GM21390 (cell line): ENCODE data around the gene OTOL1.

Experiments used
- ATAC-seq: cut with Tn5 transposase; IDR thresholded peaks from one replicate; pipeline ENCODE4 v1.9.1; 2021; ENCODE audit not compliant: unreplicated experiment

OTOL1 gene

DNA sequence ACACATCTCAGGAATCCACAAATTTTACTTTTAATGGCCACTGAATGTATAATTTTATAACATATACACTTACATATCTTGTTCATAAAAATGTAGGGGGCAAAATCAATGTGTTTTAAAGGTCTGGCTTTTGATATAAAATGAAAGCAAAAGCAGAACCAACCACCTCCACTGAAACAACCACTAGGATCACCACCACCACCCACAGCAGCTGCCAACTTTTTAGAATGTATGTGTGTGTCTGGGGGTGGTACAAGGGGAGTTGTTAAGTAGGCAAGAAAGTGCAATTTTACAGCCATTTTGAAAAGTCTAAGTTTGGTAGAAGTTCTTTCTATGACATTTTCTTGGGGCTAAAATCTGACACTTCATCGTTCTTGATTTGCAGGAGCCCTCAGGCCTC, 44.0 kb downstream of the OTOL1 start:
- peak; percentile 86 for ATAC-seq

DNA sequence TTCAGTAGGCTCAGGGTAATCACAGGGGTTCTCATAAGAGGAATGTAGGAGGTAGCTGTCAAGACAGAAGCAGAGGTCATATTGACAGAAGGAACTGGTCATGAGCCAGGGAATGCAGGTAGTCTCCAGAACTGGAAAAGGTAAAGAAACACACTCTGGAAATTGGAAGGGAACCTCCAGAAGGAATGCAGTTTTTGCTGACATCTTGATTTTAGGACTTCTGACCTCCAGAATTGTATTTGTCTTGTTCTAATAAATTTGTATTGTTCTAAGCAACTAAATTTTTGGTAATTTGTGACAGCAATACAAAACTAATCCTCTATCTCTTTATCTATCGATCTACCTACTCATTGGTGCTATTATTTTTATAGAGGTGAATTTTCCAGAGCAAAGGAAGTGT, 49.2 kb downstream of the OTOL1 start:
- no peak for ATAC-seq

DNA sequence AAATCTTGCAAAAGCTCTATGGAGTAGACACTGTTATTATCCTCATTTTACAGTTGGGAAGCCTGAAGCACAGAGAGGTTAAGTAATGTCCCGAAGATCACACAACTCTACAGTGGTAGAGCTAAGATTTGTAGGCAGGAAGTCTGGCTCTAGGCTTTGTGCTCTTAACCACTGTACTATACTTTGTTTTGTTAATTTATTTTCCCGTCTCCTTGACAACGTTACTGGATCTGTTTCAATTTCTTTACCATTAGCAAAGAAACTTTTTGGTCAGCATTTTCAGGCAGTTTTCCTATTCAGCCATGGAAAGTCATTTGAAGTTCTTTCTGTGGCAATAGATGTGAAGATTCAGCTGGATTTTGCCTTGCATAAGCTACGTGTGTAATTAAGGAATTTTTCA, 51.7 kb downstream of the OTOL1 start:
- ATAC-seq = no peak

DNA sequence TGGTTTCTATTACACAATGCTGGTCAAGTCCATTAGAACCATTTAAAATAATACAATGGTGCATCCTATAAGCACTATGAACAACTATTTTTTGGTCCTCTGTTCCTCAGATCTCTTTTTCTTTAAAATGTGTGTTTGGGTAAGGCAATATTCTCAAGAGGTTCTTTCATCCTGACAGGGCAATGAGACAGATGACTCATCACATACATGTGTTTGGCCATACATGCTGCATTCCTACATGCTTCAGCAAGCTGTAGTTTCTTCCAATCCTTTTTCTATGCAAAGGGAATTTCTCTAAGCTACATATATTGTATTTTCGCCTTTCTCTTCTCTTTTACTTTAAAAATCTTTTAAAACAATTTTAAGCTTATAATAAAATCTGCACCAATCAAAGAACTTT, 52.7 kb downstream of the OTOL1 start:
- no peak for ATAC-seq

DNA sequence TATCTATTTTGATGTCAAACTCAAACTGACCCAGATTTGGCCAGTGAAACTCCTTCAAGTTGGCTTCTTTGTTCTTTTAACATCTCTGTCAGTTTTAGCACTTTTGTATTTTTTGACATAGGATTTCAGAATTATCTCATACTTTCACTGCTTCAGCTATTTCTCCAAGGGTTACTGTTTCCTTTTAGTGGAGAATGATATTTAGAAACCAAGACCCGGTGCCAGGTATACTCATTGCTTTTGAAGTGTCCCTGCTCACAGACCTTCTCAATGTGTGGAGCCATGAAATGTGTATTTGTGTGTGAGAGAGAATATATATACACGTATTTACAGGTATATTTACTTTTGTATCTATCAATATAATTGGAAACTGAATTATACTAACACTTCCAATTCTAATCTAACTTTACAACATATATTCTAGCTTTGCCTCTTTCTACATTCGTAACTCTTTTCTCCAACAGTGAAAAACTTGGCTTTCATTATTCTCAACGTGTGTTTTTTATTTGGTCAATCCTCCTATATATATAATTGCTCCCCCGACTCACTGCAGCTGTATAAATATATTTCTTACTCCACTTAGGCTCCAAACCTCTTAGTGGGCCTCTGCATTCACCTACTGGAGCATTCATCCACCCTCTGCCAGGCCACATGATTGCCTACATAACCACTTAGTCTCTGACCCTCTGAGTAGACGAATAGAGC, 54.0 kb downstream of the OTOL1 start:
- no peak for ATAC-seq

DNA sequence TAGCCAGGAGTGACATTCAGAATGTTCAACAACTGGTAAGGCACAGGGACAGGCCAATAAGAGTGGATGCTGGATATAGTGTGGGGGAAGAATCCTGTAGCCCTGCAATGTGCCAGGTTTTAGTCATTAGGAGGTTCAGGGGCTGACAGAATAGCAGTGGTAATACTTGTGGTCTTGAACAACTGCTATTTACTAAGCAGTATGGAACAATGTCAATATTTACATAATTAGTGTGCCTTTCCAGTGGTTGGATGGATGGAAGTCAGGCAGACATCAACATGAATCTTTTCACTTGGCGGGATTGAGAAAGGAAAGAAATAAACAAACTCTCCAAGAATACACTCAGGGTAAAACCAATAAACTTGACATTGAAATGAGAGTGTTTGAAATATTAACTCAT, 55.1 kb downstream of the OTOL1 start:
- no peak for ATAC-seq

DNA sequence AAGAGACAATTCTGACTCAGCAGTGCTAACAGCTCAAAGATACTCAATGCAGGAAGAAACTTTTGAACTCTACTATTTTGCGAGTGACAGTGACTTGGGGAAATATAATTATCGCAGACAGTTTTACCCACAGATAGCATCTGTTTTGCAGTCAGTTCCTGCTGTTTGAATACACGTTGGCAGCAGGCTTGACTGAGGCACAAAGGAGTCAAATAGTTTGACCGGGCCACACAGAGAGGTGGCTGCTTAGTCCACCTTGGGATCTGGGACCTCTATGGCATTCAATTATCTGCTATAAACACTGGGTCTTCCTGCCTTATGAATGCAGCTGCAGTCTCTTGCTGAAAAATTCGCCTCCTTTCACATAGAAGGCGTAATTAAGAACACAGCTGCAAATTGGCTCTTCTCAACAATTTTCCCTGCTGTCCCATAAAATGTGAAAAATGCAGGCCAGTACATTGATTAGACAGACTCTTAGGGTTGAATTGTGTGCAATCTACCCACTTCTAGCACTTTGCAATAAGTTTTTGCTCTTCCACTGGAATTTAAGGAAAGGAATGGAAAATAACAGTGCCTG, 56.5 kb downstream of the OTOL1 start:
- no peak for ATAC-seq
